GM12872 (cell line): Measurements from ENCODE around the gene ADAR.

ENCODE experiments used
- TF ChIP-seq, protein P1 (sequence below): IDR thresholded peaks from 3 replicates; pipeline ENCODE4 v1.5.1; 2011; ENCODE audit warnings: low read depth, mild to moderate bottlenecking, low read length, moderate library complexity; ENCODE audit not compliant: insufficient read depth

ADAR gene

DNA sequence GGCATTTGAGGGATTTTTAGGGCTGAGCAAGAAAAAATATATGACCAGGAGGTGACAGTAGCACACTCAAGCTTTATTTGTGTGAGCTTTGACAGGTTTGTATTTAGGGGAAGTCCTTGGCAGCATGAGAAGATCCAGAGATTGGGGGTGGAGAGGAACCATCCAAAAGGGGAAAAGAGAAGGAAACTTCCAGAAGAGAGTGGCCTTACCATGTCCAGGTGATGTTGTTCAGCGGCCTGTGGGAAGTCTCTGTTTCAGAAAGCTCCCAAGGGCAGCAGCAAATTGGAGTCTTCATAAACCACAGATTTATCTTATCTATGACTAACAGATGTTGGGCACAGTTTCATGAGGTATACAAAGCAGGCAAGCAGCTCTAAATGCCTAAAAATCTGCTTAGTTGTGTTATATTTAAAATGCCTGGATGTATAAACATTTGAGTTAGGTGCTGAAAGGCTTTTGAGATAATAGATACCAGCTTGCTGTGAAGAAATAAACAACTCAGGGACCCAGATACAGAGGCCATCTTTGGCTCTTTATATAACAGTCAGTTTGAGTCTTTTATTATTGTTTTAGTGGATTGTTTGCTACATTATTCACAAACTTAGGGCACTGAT lies 21.2 kb upstream of the ADAR start:
- TF ChIP-seq, protein P1, sequence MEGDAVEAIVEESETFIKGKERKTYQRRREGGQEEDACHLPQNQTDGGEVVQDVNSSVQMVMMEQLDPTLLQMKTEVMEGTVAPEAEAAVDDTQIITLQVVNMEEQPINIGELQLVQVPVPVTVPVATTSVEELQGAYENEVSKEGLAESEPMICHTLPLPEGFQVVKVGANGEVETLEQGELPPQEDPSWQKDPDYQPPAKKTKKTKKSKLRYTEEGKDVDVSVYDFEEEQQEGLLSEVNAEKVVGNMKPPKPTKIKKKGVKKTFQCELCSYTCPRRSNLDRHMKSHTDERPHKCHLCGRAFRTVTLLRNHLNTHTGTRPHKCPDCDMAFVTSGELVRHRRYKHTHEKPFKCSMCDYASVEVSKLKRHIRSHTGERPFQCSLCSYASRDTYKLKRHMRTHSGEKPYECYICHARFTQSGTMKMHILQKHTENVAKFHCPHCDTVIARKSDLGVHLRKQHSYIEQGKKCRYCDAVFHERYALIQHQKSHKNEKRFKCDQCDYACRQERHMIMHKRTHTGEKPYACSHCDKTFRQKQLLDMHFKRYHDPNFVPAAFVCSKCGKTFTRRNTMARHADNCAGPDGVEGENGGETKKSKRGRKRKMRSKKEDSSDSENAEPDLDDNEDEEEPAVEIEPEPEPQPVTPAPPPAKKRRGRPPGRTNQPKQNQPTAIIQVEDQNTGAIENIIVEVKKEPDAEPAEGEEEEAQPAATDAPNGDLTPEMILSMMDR = no peak

DNA sequence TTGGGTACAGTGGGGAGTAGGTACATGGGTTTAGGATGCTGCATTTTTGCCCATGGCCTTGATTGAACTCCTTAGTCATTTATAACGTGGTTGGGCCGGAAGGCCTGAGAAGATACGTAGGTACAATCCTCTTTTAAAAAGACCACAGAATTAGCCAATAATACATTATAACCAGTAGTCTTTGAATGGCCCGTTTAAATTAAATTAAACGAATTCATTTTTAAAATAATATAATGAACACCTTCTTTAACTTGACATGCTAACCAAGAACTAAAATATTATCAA lies 20.1 kb upstream of the ADAR start:
- TF ChIP-seq, protein P1 = no peak

DNA sequence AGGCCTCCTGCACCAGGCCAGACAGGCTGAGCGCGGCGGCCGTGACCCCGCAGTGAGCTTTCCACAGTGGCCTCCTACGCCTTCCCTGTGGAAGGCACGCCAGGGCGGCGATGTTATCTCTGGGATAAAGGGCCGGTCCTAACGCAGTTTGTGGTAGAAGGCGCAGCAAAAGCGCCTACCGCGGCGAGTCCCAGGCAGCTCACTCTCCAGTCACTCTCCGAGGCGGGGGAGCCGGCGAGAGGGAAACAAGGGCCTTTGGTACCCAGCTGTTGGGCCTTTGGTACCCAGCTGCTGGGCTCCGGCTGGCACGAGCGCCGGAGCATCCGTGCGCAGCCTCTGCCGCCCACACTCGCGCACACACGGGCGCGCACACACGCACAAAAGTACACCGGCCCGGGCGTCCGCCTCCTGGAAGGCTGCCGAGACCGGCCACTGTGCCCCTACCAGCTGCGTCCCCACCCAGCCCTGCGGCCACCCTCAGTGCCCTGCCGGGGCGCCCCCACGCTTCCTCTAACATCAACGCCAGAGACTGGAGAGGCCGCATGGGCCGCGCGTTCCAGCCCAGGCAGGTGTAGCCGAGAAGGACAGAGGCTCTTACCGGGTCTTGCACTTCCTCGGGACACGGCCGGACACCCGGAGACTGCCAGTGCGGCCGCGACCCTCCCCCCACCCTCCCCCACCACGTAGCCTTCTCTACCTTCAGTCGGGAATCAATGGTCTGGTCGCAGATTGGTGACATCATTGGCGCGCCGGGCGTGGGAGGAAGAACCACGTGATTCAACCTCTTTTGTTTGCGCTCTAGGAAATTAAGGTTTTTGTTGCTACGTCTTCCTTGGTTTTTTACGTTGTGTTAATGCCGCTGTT lies 19.5 kb upstream of the ADAR start:
- TF ChIP-seq, protein P1 = no peak

DNA sequence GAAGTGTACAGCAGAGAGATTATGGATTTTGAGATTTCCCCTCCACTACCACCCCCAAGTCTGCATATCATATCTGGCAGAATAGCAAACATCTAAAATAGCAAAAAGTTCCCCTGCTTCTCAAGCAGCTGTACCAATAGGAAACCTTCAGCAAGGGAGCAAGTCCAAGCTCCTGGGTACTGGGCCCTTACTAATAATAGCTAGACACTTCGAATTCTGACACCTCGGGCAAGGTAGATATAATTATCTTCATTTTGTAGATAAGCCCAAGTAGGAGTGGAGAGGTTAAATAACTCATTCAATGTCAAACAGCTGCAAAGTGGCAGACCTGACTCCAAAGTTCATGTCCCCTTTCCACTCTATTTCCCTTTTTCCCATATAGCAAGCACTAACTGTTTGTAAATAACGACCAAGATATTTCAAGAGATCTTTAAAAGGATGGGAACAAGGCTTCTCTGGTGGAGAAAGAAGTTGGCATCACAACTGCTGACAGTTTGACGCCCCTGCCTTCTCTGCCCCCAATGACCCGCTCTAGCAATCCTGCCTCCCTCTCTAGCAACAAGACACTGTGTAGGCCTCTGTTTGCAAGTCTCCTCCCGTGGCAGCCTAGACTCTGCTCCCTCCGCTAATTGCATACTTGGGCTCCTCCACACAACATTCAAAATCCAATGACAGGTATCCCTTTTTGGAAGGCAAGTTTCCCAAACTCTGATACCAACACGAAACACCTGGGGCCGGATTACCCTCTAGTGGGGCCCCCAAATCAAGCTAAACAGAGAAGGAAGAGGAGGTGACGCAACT lies 18.7 kb upstream of the ADAR start:
- TF ChIP-seq, protein P1 = no peak

DNA sequence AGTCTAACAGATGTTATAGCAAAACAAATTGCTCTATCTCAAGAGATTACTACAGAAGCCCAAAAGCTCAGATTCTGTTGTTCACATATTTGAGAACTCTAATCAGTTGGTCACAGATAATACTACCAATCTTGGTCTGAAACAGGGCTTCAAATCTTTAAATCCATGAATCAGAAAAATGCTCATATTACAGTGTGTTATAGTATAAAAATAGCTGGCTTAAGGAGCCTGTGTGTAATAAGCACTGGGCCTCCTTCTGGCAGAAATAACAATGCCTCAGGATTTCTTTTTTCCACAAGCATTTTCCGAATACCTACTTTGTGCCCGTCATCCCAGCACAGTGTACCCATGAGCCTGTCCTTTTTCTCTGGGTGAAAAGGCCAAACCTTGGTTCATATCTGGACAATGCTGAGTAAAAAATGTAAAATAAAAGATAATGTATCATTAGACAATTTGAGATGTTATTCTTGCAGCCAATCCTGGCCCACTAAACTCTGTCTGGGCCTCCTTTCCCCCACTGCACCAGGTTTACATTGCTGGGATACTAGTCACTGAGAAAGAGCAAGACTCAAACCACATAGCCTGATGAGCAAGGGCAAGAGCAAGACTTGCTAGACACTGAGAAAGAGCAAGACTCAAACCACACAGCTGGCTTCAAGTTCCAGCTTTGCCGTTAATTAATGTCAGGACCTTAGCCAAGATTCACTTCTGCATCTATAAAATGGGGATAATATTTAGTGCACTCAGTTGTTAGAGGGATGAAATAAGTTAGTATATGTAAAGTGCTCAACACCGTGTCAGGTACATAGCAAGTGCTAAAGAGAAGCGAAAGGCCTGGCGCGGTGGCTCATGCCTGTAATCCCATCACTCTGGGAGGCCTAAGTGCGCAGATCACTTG lies 17.0 kb upstream of the ADAR start:
- TF ChIP-seq, protein P1 = no peak

DNA sequence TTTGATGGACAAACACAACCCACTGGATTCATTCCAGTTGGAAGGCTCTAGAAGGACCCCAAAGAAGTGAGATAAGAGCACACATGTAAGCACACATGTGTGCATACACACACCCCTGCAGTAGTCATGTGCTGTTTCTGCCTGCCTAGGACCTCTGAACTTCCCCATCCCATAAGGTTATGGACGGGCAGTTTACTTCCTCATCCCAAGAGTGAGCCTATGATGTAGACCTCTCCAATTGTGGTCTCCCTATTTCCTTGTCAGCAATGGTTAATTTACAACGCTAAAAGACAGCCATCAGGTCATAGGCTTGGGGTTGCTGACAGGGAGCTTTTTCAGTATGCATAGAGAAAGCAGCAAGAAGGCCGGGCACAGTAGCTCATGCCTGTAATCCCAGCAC lies 15.4 kb upstream of the ADAR start:
- TF ChIP-seq, protein P1 = no peak
